GM18870 (cell line): ENCODE measurements around the gene IL2RA.
"Not testable (repeated sequence)": the region's sequence is repeated elsewhere in the genome, so short reads cannot be mapped to it uniquely, and the experiment has no call there.

Experiments used
- ATAC-seq: cut with Tn5 transposase; IDR thresholded peaks from one replicate; pipeline ENCODE4 v1.9.1; 2021; ENCODE audit warnings: moderate library complexity; ENCODE audit not compliant: unreplicated experiment

The IL2RA gene

GRCh38 chr10:6083523-6084475 lies 21.6 kb upstream of the IL2RA start:
- ATAC-seq, result no peak

- no peak for ATAC-seq
These were observed 20.6 kb upstream of the IL2RA start for GRCh38 chr10:6082496-6083395.

DNA sequence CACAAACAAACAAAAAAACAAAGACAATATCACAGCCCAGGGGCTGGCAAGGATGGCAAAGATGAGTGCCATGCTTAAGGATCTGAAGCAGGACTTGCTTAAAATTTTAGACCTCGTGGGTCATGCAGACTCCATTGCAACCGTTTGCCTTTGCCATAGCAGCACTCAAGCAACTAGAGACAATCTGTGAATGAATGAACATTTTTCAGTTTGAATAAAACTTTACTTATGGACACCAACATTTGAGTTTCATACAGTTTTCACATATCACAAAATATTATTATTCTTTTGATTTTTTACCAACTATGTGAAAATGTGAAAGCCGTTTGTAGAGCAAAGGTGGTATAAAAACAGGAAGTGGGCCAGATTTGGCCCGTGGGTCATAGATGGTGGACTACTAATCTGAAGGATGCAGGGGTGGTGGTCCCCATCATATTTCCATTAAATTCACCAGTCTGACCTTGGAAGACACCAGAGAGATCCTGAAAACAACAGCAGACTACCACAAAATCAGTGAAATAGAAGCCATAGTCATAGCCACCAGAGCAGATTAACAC lies 18.3 kb upstream of the IL2RA start:
- ATAC-seq, result no peak

- ATAC-seq, result no peak
These were observed 16.9 kb upstream of the IL2RA start for GRCh38 chr10:6079044-6079443.

GRCh38 chr10:6077071-6077675 lies 15.0 kb upstream of the IL2RA start:
- no peak for ATAC-seq

DNA sequence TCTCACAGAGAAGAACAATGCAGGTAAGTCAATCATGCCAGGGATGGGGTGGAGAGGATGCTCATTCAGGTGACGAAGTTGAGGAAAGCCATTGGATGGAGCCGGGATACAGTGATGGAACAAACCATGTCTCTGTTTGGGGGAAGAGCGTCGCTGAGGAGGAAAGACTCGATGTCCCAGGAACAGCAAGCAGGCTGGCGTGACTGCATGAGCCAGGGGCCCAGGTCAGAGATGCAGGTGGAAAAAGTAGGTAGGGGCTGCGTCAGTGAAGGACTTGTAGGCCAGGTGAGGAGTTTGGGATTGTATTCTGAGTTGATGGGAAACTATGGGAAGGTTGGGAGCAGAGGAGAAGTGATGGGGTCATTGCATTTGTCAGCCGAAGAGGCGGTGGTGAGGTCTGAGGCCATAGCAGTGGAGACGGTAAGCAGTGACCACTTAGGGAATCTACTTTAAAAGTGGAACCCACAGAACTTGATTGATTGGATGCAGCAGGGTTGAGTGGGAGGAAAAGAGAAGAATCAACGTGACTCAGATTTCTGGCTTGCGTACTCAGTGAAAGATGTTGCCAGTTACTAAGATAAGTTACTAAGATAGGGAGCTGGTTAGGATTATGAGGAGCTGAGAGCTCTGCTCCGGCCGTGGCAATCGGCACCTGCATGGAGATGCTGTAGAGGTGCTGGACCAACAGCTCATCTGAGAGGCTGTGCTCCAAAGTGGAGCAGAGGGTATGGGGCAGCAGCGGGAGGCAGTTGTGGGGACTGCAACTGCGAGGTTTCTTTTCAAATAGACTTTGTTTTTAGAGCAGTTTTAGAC lies 12.5 kb upstream of the IL2RA start:
- ATAC-seq, result no peak

- peak; percentile 60 for ATAC-seq
These were observed 10.2 kb upstream of the IL2RA start for GRCh38 chr10:6072215-6072934.

- ATAC-seq, result no peak
These were observed 9.3 kb upstream of the IL2RA start for GRCh38 chr10:6071181-6072175.

DNA sequence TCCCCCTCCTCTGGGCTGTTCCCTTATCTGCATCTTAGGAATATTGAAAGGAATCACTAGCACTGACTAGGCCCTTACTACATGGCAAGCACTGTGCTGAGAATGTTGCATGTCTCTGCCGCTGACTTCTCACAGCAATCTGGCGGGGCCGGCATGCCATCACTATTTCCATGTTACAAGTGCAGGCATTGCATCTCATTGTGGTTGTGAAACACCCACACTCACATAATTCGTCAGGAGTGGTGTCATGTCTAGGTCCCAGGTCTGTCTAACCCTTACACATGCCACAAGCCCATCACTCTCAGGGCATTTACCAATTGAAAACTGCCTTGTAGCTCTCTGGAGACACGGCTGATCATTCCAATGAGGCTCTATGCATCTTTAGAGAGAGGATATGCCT lies 8.5 kb upstream of the IL2RA start:
- ATAC-seq, result no peak

- no peak for ATAC-seq
These were observed 7.1 kb upstream of the IL2RA start for GRCh38 chr10:6069081-6069931.

DNA sequence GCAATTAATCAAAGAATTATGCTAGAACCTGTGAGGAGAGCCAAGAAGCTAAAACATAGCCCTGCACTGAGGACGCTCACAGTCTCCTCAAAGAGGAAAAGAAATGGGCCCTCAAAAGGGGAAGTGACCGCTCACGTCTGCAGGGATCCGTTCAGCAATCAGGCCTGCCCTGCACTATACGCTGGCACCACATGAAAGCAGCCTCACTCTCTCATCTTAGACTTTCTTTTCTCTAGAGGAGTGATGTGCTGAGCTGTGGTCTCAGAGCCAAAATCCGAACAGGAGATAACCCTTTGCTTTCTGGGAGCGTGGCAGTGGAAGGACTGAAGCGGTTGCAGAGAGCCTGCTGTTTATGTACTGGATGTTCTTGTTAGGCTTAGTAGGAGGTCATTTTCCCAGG lies 6.3 kb upstream of the IL2RA start:
- no peak for ATAC-seq

- no peak for ATAC-seq
These were observed 5.8 kb upstream of the IL2RA start for GRCh38 chr10:6068006-6068405.

DNA sequence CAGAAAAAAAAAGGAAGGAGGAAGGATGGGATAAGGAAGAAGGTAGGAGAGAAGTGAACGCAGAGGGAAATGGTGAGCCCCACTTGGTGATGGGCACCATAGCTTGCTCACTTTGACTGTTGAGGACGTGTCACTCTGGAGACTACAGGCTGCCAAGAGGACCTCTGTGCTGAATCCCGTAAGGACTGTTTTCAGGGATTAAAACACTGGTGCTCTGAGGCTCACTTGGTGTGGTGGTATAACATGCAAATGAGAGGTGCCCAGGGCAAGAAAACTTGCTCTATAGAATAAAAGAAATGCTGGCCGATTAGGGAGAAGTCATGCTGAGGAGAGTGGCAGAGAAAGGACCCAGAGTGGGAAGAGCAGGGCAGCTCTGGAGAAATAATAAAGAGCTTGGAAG lies 5.3 kb upstream of the IL2RA start:
- ATAC-seq, result no peak

- no peak for ATAC-seq
These were observed 3.7 kb upstream of the IL2RA start for GRCh38 chr10:6065835-6066234.

DNA sequence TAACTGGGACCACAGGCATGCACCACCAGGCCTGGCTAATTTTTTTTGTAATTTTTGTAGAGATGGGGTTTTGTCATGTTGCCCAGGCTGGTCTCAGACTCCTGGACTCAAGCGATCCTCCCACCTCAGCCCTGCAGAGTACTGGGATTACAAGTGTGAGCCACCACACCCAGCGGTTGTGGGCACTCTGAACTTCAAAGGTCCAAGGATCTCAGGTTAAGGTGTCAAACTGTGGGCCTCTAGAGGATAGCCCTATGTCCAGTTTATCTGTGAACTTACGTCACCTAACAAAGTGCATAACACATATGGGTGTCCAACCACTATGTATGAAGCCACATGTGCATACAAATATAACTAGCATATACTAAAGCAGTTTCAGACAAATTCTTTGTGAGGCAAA lies 3.2 kb upstream of the IL2RA start:
- ATAC-seq, result no peak

GRCh38 chr10:6064726-6065125 lies 2.6 kb upstream of the IL2RA start:
- not testable (repeated sequence) for ATAC-seq

DNA sequence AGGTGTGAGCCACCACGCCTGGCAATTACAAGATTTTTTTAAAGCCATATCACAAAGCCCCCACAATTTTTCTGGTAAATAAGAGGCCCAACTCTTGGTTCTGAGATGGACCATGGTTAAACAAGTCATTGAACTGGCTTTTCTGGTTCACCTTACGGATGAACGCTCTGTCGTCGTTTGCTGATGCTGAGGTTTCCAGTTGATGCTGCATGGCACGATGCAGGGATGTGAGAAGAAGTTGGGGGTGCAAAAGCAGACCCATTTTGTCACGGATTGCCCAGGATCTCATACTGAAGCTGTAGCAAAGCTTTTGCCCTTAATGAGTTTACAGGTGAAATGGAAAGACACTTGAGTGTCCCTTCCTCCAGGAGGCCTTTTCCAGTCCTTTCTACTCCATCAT lies 2.0 kb upstream of the IL2RA start:
- ATAC-seq, result no peak
